ENCODE results near the gene MTCH1.
A peak's percentile ranks its signal among the peaks of the same experiment; 100 is the strongest.
"Not testable (repeated sequence)": the region's sequence is repeated elsewhere in the genome, so short reads cannot be mapped to it uniquely, and the experiment has no call there.

The MTCH1 gene

GRCh38 chr6:36947570-36948351, 38.2 kb downstream of the MTCH1 start:
- peak; percentile 82 to 93 for DNase-seq

GRCh38 chr6:36946526-36946925, 39.5 kb downstream of the MTCH1 start:
- DNase-seq: no peak

DNA sequence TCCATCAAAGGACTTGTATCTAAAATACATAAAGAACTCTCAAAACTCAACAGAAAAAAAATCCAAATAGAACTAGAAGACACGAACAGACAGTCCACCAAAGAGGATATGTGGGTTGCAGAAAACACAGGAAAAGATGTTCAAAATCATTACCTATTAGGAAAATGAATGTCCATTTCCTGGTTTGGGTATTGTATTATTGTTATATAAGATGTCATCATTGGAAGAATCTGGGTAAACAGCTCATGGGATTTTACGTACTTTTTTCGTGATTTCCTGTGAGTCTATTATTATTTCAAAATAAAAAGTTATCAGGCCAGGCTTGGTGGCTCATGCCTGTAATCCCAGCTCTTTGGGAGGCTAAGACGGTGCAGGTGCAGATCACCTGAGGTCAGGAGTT, 40.7 kb downstream of the MTCH1 start:
- DNase-seq: no peak

DNA sequence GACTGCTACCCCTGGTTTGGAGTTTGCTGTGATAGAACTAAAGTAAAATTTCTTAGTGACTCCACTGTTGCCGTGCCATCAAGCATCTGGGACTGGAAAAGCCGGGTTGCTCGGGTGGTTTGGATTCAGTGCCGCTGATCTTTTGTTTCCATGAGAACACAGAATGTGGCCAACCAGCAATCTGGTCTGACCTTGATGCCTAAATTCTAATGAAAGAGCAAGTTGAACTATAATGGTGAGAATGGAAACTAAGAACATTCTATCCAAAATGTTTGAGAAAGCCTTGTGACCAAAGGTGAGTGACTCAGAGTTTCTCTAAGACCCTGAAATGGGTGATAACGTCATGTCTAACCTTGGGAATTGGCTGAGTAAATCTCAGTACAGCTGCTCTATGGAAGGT, 41.3 kb downstream of the MTCH1 start:
- no peak for DNase-seq

DNA sequence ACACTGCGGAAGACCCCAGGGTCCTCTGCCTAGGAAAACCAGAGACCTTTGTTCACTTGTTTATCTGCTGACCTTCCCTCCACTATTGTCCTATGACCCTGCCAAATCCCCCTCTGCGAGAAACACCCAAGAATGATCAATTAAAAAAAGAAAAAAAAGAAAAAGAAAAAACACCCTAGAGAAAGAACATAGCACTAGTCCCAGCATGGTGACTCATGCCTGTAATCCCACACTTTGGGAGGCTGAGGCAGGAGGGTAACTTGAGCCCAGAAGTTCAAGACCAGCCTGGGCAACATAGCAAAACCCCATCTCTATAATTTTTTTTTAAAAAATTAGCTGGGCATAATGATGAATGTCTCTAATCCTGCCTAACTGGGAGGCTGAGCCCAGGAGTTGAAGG, 43.7 kb downstream of the MTCH1 start:
- DNase-seq: not testable (repeated sequence)

- not testable (repeated sequence) for DNase-seq
These were observed 44.4 kb downstream of the MTCH1 start for GRCh38 chr6:36941561-36941960.

- DNase-seq: no peak
These were observed 46.0 kb downstream of the MTCH1 start for GRCh38 chr6:36940027-36940426.

GRCh38 chr6:36939005-36939404, 47.0 kb downstream of the MTCH1 start:
- DNase-seq: not testable (repeated sequence)

DNA sequence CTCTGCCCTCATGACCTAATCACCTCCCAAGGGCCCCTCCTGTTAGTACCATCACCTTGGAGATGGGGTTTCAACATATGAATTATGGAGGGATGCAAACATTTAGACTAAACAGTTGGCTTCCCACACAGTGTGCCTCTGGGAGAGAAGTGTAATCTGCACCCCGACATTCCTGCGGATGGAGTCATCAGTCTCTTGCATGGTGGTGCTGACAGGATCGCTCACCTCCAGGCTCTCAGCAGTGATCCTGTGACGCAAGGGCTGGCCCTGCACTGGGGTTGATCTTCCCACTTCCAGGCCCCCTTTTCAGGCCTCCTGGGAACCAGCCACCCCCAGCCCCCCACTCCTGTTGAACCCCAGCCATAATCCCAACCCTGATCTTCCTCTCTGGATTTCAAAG, 47.5 kb downstream of the MTCH1 start:
- DNase-seq: no peak

DNA sequence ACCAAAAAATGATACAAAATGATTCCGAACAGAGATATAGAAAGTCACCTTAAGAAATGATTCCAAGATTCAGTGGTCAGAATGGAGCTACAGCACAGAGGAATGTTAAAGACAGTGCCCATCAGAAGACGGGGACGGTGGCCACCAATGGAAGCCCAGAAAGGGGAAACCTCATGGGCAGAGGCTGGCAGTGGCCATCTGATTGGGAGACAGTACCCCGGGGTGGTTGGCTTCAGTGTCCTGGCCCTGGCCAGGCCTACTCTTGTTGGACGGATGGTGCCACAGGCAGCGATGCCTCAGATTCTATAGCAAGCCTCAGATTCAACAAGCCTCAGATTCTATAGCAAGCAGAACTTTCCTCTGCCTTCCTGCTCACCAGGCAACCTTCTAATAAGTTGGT, 48.1 kb downstream of the MTCH1 start:
- DNase-seq: no peak

GRCh38 chr6:36936824-36937223, 49.2 kb downstream of the MTCH1 start:
- DNase-seq: no peak

DNA sequence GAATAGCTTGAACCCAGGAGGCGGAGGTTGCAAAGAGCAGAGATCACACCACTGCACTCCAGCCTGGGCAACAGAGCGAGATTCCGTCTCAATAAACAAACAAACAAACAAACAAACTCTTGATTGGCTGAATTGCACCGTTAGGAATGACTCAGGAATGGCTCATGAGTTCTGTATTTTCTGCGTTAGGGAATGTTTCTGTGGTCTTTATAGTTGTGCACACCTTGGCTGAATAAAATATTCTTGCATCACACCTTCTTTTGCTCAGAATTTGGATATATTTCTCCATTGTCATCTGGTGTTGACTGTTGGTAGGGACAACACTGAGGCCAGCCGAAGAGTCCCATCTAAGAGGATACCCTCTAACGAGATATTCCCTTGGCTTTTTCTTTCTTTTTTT, 51.1 kb downstream of the MTCH1 start:
- DNase-seq: no peak

GRCh38 chr6:36933519-36933918, 52.5 kb downstream of the MTCH1 start:
- no peak for DNase-seq

DNA sequence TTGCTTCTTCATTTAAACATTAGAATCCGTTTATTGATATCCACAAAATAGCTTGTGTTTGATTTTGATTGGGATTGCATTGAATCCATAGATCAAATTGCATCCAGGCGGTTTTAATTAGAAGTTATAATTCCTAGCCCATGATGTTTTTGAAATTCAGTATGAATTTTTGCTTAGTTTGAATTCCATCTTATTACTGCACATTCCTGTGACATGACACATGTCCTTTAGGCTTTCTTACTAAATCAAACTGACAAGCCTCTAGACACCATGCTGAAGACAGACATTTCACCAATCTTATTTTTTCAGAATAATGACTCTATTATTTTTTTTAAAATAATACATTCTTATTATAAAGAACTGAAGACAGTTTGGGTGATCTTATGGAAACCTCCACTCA, 52.9 kb downstream of the MTCH1 start:
- no peak for DNase-seq

DNA sequence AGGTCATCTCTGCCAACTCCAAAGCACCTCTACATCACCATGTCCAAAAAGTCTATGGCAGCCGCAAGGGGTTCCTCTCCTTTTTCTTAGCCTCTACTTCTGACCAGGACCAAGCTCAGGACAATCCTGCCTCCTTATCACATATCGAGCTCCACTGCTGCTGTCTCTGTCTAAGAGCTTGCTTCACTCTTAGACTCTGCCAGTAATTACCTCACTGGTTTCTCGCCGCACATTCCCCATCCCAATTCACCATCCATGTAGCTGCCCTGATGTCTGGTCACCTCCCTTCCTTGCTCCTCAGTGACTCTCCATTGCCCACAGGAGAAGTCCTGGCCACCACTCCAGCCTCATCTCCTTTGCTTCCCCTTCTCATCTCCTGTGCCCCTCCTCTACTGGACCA, 55.5 kb downstream of the MTCH1 start:
- DNase-seq: no peak

- DNase-seq: no peak
These were observed 56.4 kb downstream of the MTCH1 start for GRCh38 chr6:36929607-36930006.

- no peak for DNase-seq
These were observed 56.8 kb downstream of the MTCH1 start for GRCh38 chr6:36929152-36929551.

DNA sequence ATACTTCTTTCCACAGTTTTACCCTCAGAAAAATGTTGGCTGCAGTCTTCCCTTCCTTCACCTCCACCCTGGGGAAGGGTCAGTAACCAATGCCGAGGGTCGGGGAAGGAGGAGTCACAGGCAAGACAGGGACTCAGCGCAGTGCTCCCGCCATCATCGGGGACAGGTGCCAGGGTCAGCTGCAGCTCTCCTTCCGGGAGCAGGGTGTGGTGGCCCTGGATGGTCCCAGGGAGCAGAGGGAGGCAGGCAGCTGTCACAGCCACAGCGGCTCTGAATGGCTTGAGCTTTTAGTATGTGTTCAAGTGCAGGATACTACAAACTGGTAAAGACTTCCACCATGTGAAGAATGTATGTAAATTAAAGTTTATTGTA, 57.5 kb downstream of the MTCH1 start:
- no peak for DNase-seq

GRCh38 chr6:36927691-36928546, 58.1 kb downstream of the MTCH1 start:
- DNase-seq: no peak

- DNase-seq: no peak
These were observed 59.1 kb downstream of the MTCH1 start for GRCh38 chr6:36926708-36927513.

GRCh38 chr6:36925809-36926208, 60.2 kb downstream of the MTCH1 start:
- no peak for DNase-seq

DNA sequence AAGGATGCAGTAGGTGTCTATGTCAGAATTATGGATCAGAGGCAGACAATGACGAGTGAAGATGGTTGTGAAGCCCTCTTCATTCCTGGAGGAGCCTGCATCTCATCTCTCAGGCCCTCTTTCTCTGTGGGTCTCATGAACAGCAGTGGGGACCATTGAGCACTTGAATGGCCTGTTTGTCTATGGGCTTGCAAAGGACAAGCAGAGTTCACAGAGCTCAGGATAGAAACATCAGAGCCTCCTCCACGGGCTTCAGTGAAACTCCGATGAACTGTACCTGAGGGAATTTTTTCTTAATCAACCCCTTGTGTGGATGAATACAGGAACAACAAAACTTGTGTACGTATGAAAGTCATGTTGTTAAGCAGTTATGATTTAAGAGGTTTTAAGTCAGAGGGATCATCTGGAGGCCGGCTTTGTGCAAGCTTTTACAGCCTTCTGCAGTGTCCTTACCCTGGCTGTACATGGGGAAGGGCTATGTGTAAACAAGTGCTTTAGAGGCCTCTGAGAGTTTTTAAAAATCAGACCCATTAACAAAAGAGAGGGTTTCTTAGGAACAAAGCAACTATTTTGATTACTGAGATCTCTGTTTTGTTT, 61.1 kb downstream of the MTCH1 start:
- no peak for DNase-seq

DNA sequence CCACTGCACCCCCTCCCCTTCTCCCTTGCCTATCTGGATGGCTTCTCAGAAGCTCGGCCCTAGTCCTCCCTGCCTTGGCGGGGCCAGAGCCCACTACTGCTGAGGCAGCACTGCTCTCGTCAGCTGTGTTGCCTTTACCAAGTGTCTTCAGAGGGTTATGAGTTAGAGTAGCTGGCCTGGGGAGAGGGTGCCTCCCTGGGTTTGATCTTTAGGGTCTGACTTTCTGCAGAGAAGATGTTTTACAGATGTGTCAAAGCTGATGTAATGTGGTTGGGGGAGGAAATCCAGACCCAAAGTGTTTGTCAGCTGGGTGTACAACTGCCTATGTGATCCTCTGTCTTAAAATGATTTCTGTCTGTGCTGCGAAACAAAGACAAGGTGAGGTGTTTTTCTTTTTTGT, 61.9 kb downstream of the MTCH1 start:
- no peak for DNase-seq
